ENCODE measurements around the gene TIE1. TPM values are rescaled to one million over a fixed set of nuclear protein-coding genes. Genes with fewer than 3 reads are reported as not detected.

Gene TIE1
- total and polyA plus RNA-seq, 11 donors: 19.2 to 65.1 (median 28.4) TPM

GRCh38 chr1:43345120-43345519 is 44.3 kb downstream of the TIE1 start:
- H3K36me3 ChIP-seq: no peaks in the 10 kb centered on the region
- H3K27ac ChIP-seq: peak overlapping the region; percentile 74 to 97 (median 92)
- H3K4me1 ChIP-seq: peaks cover 0 to 61% (median 31%) of the 10 kb centered on the region in 12 donors
- H3K27me3 ChIP-seq: no peaks in the 10 kb centered on the region
- H3K9me3 ChIP-seq: no peaks in the 10 kb centered on the region
- TF ChIP-seq CTCF (IDR thresholded peaks at IDR 0.05) (no peak), POLR2A (IDR thresholded peaks at IDR 0.05) (no peak)
- WGBS, 4 donors: 36 to 39% (median 37%) methylated on average over 3 of the region's 3 CpGs
- no peak overlapping the region for H3K4me3 ChIP-seq
- peak in 3 of 5 donors; percentile 29 to 52 (median 34) for DNase-seq
- peak; percentile 24 to 49 (median 38) for ATAC-seq
- intact Hi-C loops (cut with DNase I): loop anchor here in 3 of 10 donors (2.0 to 5.0 kb wide), 3 partner anchors 42 to 108 kb away; partner anchors contain the start of gene TIE1 (in 1 of the 3)

GRCh38 chr1:43346636-43347035 is 45.9 kb downstream of the TIE1 start:
- intact Hi-C loops (cut with DNase I): loop anchor here in 2 of 10 donors (5.0 kb wide), 2 partner anchors 44 to 109 kb away; partner anchors contain the start of gene TIE1 (in 1 of the 2)
- 80 to 83% (median 81%) methylated on average over 5 of the region's 5 CpGs for WGBS, 4 donors
- peak overlapping the region in 11 of 12 donors; percentile 47 to 97 (median 93) for H3K27ac ChIP-seq
- no peak overlapping the region for H3K4me3 ChIP-seq
- TF ChIP-seq CTCF (IDR thresholded peaks at IDR 0.05) (no peak), POLR2A (IDR thresholded peaks at IDR 0.05) (no peak)
- no peaks in the 10 kb centered on the region for H3K9me3 ChIP-seq
- no peaks in the 10 kb centered on the region for H3K36me3 ChIP-seq
- peaks cover 0 to 64% (median 31%) of the 10 kb centered on the region in 12 donors for H3K4me1 ChIP-seq
- H3K27me3 ChIP-seq: no peaks in the 10 kb centered on the region
- ATAC-seq: no peak
- no peak for DNase-seq

- H3K9me3 ChIP-seq: no peaks in the 10 kb centered on the region
- no peaks in the 10 kb centered on the region for H3K27me3 ChIP-seq
- DNase-seq (no peak), ATAC-seq (peak in 3 of 4 donors; percentile 1 to 6 (median 4))
- 20 to 27% (median 21%) methylated on average over 12 to 22 of the region's 22 CpGs for WGBS, 4 donors
- peaks cover 0 to 60% (median 30%) of the 10 kb centered on the region in 12 donors for H3K4me1 ChIP-seq
- TF ChIP-seq POLR2A (IDR thresholded peaks at IDR 0.05) (no peak), CTCF (IDR thresholded peaks at IDR 0.05) (no peak)
- H3K36me3 ChIP-seq: no peaks in the 10 kb centered on the region
- H3K4me3 ChIP-seq: peak overlapping the region; percentile 34 to 90 (median 60)
- H3K27ac ChIP-seq: peak overlapping the region; percentile 78 to 100 (median 96)
- intact Hi-C loops (cut with DNase I): loop anchor here in 2 of 10 donors (5.0 kb wide), 2 partner anchors 46 to 111 kb away; partner anchors contain the start of gene TIE1 (in 1 of the 2)
These were observed 47.6 kb downstream of the TIE1 start for GRCh38 chr1:43348343-43348808.

- H3K36me3 ChIP-seq: no peaks in the 10 kb centered on the region
- peaks cover 0 to 54% (median 25%) of the 10 kb centered on the region in 12 donors for H3K4me1 ChIP-seq
- DNase-seq (peak; percentile 85 to 90 (median 90)), ATAC-seq (peak; percentile 86 to 92 (median 89))
- no peaks in the 10 kb centered on the region for H3K9me3 ChIP-seq
- H3K27ac ChIP-seq: peak overlapping the region; percentile 78 to 100 (median 96)
- TF ChIP-seq CTCF (IDR thresholded peaks at IDR 0.05) (no peak), POLR2A (IDR thresholded peaks at IDR 0.05) (peak in 1 of 2 donors; percentile 46)
- H3K27me3 ChIP-seq: no peaks in the 10 kb centered on the region
- intact Hi-C loops (cut with DNase I): loop anchor here in 2 of 10 donors (1.0 to 5.0 kb wide), 3 partner anchors 9 to 112 kb away; partner anchors contain the start of genes CDC20 (in 1 of the 2) and TIE1 (in 1 of the 2)
- H3K4me3 ChIP-seq: peak overlapping the region; percentile 34 to 90 (median 60)
- 6 to 10% (median 7%) methylated on average over 31 to 72 of the region's 72 CpGs for WGBS, 4 donors
These were observed 48.2 kb downstream of the TIE1 start for GRCh38 chr1:43348809-43349593.
